ENCODE measurements around the gene GALR1.

- TF ChIP-seq, protein P1, sequence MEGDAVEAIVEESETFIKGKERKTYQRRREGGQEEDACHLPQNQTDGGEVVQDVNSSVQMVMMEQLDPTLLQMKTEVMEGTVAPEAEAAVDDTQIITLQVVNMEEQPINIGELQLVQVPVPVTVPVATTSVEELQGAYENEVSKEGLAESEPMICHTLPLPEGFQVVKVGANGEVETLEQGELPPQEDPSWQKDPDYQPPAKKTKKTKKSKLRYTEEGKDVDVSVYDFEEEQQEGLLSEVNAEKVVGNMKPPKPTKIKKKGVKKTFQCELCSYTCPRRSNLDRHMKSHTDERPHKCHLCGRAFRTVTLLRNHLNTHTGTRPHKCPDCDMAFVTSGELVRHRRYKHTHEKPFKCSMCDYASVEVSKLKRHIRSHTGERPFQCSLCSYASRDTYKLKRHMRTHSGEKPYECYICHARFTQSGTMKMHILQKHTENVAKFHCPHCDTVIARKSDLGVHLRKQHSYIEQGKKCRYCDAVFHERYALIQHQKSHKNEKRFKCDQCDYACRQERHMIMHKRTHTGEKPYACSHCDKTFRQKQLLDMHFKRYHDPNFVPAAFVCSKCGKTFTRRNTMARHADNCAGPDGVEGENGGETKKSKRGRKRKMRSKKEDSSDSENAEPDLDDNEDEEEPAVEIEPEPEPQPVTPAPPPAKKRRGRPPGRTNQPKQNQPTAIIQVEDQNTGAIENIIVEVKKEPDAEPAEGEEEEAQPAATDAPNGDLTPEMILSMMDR (IDR thresholded peaks at IDR 0.05 in 2 of 3, conservative IDR thresholded peaks at IDR 0.05 in 1 of 3; ENCODE audit: borderline replicate concordance in 1 of 3, insufficient read depth in 1 of 3, low read depth in 2 of 3, low read length in 2 of 3) = no peak
- TF ChIP-seq TCF7L2 (IDR thresholded peaks at IDR 0.05; ENCODE audit: borderline replicate concordance, extremely low read depth, insufficient read depth, insufficient read length) (no peak), RAD21 (IDR thresholded peaks at IDR 0.05; ENCODE audit: low read depth) (no peak), POLR2A (IDR thresholded peaks at IDR 0.05; ENCODE audit: borderline replicate concordance, extremely low read depth, insufficient read depth, insufficient read length) (no peak), JUND (IDR thresholded peaks at IDR 0.05) (no peak), EZH2 (IDR thresholded peaks at IDR 0.05) (no peak), POLR2AphosphoS5 (IDR thresholded peaks at IDR 0.05; ENCODE audit: low read depth, low read length) (no peak)
Observed at GRCh38 chr18:77263466-77263763, 13.8 kb downstream of the GALR1 start.
